Endometrial microvascular endothelial cells (primary cell): ENCODE results near the gene TRIP12. TPM values are rescaled to one million over a fixed set of nuclear protein-coding genes. Genes with fewer than 3 reads are reported as not detected.
"Not testable (repeated sequence)": the region's sequence is repeated elsewhere in the genome, so short reads cannot be mapped to it uniquely, and the experiment has no call there.

ENCODE experiments used
- in situ Hi-C: cut with HindIII; loops from 2 replicates; pipeline ENCODE4 v1.10.0; 2017; ENCODE audit warnings: low sequenced_read_pairs, low pct_unique_long_range_greater_than_20kb; ENCODE audit errors: inconsistent ontology term
- total RNA-seq: library from RNA; depleted of rRNA; stranded (reverse); fragments of >200 nt; gene quantifications from one replicate; pipeline ENCODE4 v1.2.3, GENCODE V29; 2015; ENCODE audit errors: inconsistent ontology term

Gene TRIP12
- total RNA-seq, 1 donor from 2014 or later: 141 TPM

GRCh38 chr2:229740279-229740678 lies 181.5 kb downstream of the TRIP12 start:
- in situ Hi-C loops: no loop called here

GRCh38 chr2:229738024-229738625 lies 183.7 kb downstream of the TRIP12 start:
- in situ Hi-C loops: no loop called here

- in situ Hi-C loops: no loop called here
These were observed 187.4 kb downstream of the TRIP12 start for GRCh38 chr2:229734410-229734809.

GRCh38 chr2:229733611-229734245 lies 188.1 kb downstream of the TRIP12 start:
- in situ Hi-C loops: no loop called here

GRCh38 chr2:229732897-229733296 lies 188.9 kb downstream of the TRIP12 start:
- in situ Hi-C loops: no loop called here

GRCh38 chr2:229731916-229732315 lies 189.9 kb downstream of the TRIP12 start:
- in situ Hi-C loops: no loop called here

GRCh38 chr2:229731363-229731762 lies 190.4 kb downstream of the TRIP12 start:
- in situ Hi-C loops: no loop called here

GRCh38 chr2:229728370-229728769 lies 193.4 kb downstream of the TRIP12 start:
- in situ Hi-C loops: no loop called here

- in situ Hi-C loops: no loop called here
These were observed 195.2 kb downstream of the TRIP12 start for GRCh38 chr2:229726643-229727042.

- in situ Hi-C loops: no loop called here
These were observed 195.9 kb downstream of the TRIP12 start for GRCh38 chr2:229725716-229726574.

GRCh38 chr2:229723192-229723591 lies 198.6 kb downstream of the TRIP12 start:
- in situ Hi-C loops: not testable (repeated sequence)

- in situ Hi-C loops: no loop called here
These were observed 201.7 kb downstream of the TRIP12 start for GRCh38 chr2:229719926-229720647.

GRCh38 chr2:229718057-229718456 lies 203.8 kb downstream of the TRIP12 start:
- in situ Hi-C loops: no loop called here

- in situ Hi-C loops: no loop called here
These were observed 205.8 kb downstream of the TRIP12 start for GRCh38 chr2:229715895-229716507.

- in situ Hi-C loops: no loop called here
These were observed 206.9 kb downstream of the TRIP12 start for GRCh38 chr2:229714736-229715541.

- in situ Hi-C loops: no loop called here
These were observed 207.6 kb downstream of the TRIP12 start, which contains the start of gene DNER for GRCh38 chr2:229714080-229714735. TSS of gene DNER (minus strand) at chr2:229714555. CDS start at chr2:229714423, 132 bp downstream.
